Nephron progenitor cell (in vitro differentiated cells): ENCODE results near the gene FICD.

Experiments used
- DNase-seq: peaks from one replicate; pipeline ENCODE4 v3.0.0; 2021
- H3K27ac Mint-ChIP-seq: 2 replicates; pipeline ENCODE4 v1.8.0; 2021; ENCODE audit warnings: mild to moderate bottlenecking, moderate library complexity, mixed read lengths
- H3K27me3 Mint-ChIP-seq: 2 replicates; pipeline ENCODE4 v1.8.0; 2021; ENCODE audit warnings: mild to moderate bottlenecking, low read depth, mixed read lengths; ENCODE audit not compliant: poor library complexity
- H3K36me3 Mint-ChIP-seq: 2 replicates; pipeline ENCODE4 v1.8.0; 2021; ENCODE audit warnings: low read depth, mixed read lengths
- H3K4me1 Mint-ChIP-seq: 2 replicates; pipeline ENCODE4 v1.8.0; 2021; ENCODE audit warnings: mixed read lengths
- H3K4me3 Mint-ChIP-seq: 2 replicates; pipeline ENCODE4 v1.8.0; 2021; ENCODE audit warnings: mild to moderate bottlenecking, moderate library complexity, mixed read lengths
- H3K9me3 Mint-ChIP-seq: 2 replicates; pipeline ENCODE4 v1.8.0; 2021; ENCODE audit warnings: mild to moderate bottlenecking, moderate library complexity, mixed read lengths
- TF ChIP-seq, protein P1 (sequence below): fragments of 200-600 bp; sonication (generic); IDR thresholded peaks from 2 replicates; pipeline ENCODE4 v1.5.0; 2021; ENCODE audit warnings: antibody characterized with exemption

FICD gene

DNA sequence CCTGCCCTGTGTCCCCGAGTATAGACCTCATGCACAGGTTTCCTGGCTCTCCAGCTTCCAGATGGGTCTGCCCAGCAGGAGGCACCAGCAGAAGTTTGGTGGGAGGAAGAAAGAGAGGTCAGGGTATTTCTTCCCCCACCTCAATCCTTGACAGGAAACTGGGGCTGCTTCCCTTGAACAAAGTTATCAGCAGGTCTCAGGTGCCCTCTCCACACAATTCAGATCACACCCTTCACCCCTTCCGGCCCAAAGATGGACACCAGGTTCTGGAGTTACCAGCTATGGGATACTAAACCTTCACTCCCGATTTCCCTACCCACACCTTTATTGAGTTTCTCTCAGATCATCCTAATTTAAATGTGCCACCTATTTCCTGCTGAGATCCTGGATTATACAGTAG lies 44.7 kb downstream of the FICD start:
- Mint-ChIP-seq H3K9me3 (no peaks in the 10 kb centered on the region), H3K27me3 (no peaks in the 10 kb centered on the region), H3K4me1 (peaks cover 42% of the 10 kb centered on the region), H3K36me3 (peaks cover 11% of the 10 kb centered on the region), H3K4me3 (peak overlapping the region; percentile 100), H3K27ac (peak overlapping the region; percentile 100)
- DNase-seq: no peak
- TF ChIP-seq, protein P1, sequence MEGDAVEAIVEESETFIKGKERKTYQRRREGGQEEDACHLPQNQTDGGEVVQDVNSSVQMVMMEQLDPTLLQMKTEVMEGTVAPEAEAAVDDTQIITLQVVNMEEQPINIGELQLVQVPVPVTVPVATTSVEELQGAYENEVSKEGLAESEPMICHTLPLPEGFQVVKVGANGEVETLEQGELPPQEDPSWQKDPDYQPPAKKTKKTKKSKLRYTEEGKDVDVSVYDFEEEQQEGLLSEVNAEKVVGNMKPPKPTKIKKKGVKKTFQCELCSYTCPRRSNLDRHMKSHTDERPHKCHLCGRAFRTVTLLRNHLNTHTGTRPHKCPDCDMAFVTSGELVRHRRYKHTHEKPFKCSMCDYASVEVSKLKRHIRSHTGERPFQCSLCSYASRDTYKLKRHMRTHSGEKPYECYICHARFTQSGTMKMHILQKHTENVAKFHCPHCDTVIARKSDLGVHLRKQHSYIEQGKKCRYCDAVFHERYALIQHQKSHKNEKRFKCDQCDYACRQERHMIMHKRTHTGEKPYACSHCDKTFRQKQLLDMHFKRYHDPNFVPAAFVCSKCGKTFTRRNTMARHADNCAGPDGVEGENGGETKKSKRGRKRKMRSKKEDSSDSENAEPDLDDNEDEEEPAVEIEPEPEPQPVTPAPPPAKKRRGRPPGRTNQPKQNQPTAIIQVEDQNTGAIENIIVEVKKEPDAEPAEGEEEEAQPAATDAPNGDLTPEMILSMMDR: no peak

GRCh38 chr12:108560321-108560721 lies 45.2 kb downstream of the FICD start:
- H3K27ac Mint-ChIP-seq: peak overlapping the region; percentile 100

GRCh38 chr12:108560752-108561719 lies 46.0 kb downstream of the FICD start, which contains the start of gene SART3:
Gene SART3 (minus strand): TSS chr12:108561173. CDS start chr12:108561154, 19 bp downstream.
- peak; percentile 78 for DNase-seq
- H3K27ac Mint-ChIP-seq: peak within 1 kb of the TSS; percentile 100
- H3K4me3 Mint-ChIP-seq: peak within 1 kb of the TSS; percentile 100
- H3K4me1 Mint-ChIP-seq: peaks cover 38% of the 10 kb centered on the region
- no peaks in the 10 kb centered on the region for H3K27me3 Mint-ChIP-seq
- peaks cover 15% of the 10 kb centered on the region for H3K36me3 Mint-ChIP-seq
- TF ChIP-seq, protein P1: no peak
- H3K9me3 Mint-ChIP-seq: no peaks in the 10 kb centered on the region

More at GRCh38 chr12:108560321-108560721, 45.2 kb downstream of the FICD start:
- Mint-ChIP-seq H3K4me1 (peaks cover 38% of the 10 kb centered on the region), H3K36me3 (peaks cover 10% of the 10 kb centered on the region), H3K27me3 (no peaks in the 10 kb centered on the region), H3K4me3 (peak overlapping the region; percentile 100), H3K9me3 (no peaks in the 10 kb centered on the region)
- TF ChIP-seq, protein P1: no peak
- no peak for DNase-seq

DNA sequence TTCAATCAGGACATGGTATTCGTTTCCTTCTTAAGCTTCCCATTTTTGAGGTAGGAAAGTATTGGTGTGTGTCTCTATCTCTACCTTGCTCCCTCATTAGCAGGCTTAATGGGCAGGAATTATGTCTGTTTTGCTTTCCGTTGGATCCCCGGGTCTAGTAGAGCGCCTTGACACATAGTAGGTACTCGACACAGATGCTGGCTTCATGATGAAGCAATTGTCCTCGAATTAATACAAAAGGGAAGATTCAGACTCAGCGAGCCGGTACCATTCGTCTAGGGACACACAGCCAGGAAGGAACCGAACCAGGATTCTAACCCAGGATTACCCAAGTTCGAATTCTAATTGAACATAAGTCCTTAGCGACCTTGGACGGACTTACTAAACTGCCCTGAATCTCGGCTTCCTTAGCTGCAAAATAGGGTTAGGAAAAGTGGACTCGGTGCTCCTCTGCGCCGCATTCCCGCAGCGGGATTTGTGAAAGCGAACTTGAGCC lies 46.8 kb downstream of the FICD start:
- Mint-ChIP-seq H3K4me1 (peaks cover 34% of the 10 kb centered on the region), H3K9me3 (no peaks in the 10 kb centered on the region), H3K36me3 (peaks cover 16% of the 10 kb centered on the region), H3K27me3 (peaks cover under 1% of the 10 kb centered on the region), H3K27ac (peak overlapping the region; percentile 100), H3K4me3 (peak overlapping the region; percentile 100)
- TF ChIP-seq, protein P1: no peak
- no peak for DNase-seq

- Mint-ChIP-seq H3K27me3 (peaks cover 3% of the 10 kb centered on the region), H3K36me3 (peaks cover 18% of the 10 kb centered on the region), H3K4me3 (peak within 1 kb of the TSS; percentile 100), H3K4me1 (peaks cover 34% of the 10 kb centered on the region), H3K27ac (peak within 1 kb of the TSS; percentile 100), H3K9me3 (no peaks in the 10 kb centered on the region)
- DNase-seq: peak; percentile 99
- TF ChIP-seq, protein P1: no peak
Observed at GRCh38 chr12:108562348-108563135, 47.5 kb downstream of the FICD start, which contains the start of gene ISCU. Gene ISCU (plus strand): TSS chr12:108562596. CDS start chr12:108562623, 27 bp downstream.
